Uterus (tissue), 4 donors: ENCODE measurements around the gene UBE3C. TPM values are rescaled to one million over a fixed set of nuclear protein-coding genes. Genes with fewer than 3 reads are reported as not detected.
"Not testable (repeated sequence)": the region's sequence is repeated elsewhere in the genome, so short reads cannot be mapped to it uniquely, and the experiment has no call there.

ENCODE experiments used
- DNase-seq, 2 donors: peaks; one replicate each; pipeline ENCODE4 v3.0.0-alpha.2; 2019 to 2020
- H3K27ac ChIP-seq, 2 donors: fragments of 200-600 bp; sonication (generic); 1 replicate in 1 of 2; 2 replicates in 1 of 2; pipeline ENCODE4 v1.5.1; 2016 to 2018
- H3K27me3 ChIP-seq, 2 donors: fragments of 200-600 bp; sonication (generic); one replicate each; pipeline ENCODE4 v1.5.1; 2018 to 2019; ENCODE audit warnings: control low read depth in 1 of 2
- H3K36me3 ChIP-seq, 2 donors: fragments of 200-600 bp; sonication (generic); one replicate each; pipeline ENCODE4 v1.5.1; 2019; ENCODE audit warnings: control low read depth in 1 of 2
- H3K4me1 ChIP-seq, 2 donors: fragments of 200-600 bp; sonication (generic); one replicate each; pipeline ENCODE4 v1.5.1; 2018 to 2019; ENCODE audit warnings: control low read depth in 1 of 2
- H3K4me3 ChIP-seq, 2 donors: fragments of 200-600 bp; sonication (generic); 1 replicate in 1 of 2; 2 replicates in 1 of 2; pipeline ENCODE4 v1.5.1; 2018 to 2019; ENCODE audit warnings: mild to moderate bottlenecking in 1 of 2
- H3K9me3 ChIP-seq, 2 donors: fragments of 200-600 bp; sonication (generic); one replicate each; pipeline ENCODE4 v1.5.1; 2019; ENCODE audit warnings: control low read depth in 1 of 2
- CTCF ChIP-seq, 4 experiments: fragments of 200-600 bp in 2 of 4; fragments of 450-650 bp in 2 of 4; sonication (generic) in 2 of 4; IDR thresholded peaks; one replicate each; pipeline ENCODE4 v1.5.1; 2016 to 2019; ENCODE audit warnings: antibody characterized with exemption in 4 of 4, mild to moderate bottlenecking in 2 of 4, moderate library complexity in 1 of 4
- POLR2A ChIP-seq, 2 donors: fragments of 450-650 bp; IDR thresholded peaks; one replicate each; pipeline ENCODE4 v1.6.1; 2016; ENCODE audit warnings: antibody characterized with exemption in 2 of 2, mild to moderate bottlenecking in 1 of 2, moderate library complexity in 1 of 2
- intact Hi-C: fragments of 100-400 bp; cut with DNase I; formaldehyde crosslinking; loops from one replicate; pipeline ENCODE4 v1.15.1; 2023; ENCODE audit warnings: low total_unique reads
- total RNA-seq, 4 donors: library from RNA; depleted of rRNA in 3 of 4; stranded (reverse); fragments of >200 nt in 3 of 4; gene quantifications; one replicate each; pipeline versions ENCODE4 v1.1.0 to v1.2.4, GENCODE V29; 2014 to 2023
- donor health status: DM: yes; HTN: yes; CAD: no.

The UBE3C gene
- total RNA-seq, 4 donors from 2014 or later, result 54.1 to 121 (median 91.7) TPM

DNA sequence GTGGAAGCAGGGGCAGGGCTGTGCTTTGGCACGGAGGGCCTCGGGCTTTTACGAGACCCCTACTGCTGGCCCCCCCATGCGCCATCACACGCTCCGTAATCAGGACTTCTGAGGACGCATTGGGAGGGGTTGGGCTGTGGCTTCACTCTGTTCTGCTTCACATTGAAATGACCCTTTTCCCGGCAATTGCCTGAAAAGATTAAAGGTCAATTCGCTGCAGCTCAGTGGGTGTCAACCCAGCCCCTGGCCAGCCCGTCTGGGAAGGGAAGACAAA lies 41.7 kb upstream of the UBE3C start:
- Histone ChIP-seq H3K9me3 (no peaks in the 10 kb centered on the region), H3K27me3 (no peaks in the 10 kb centered on the region), H3K4me3 (no peak overlapping the region), H3K36me3 (no peaks in the 10 kb centered on the region), H3K4me1 (no peaks in the 10 kb centered on the region), H3K27ac (no peak overlapping the region)
- TF ChIP-seq POLR2A (IDR thresholded peaks at IDR 0.05) (no peak), CTCF (IDR thresholded peaks at IDR 0.05) (no peak)
- no peak for DNase-seq
- intact Hi-C loops, result no loop called here

DNA sequence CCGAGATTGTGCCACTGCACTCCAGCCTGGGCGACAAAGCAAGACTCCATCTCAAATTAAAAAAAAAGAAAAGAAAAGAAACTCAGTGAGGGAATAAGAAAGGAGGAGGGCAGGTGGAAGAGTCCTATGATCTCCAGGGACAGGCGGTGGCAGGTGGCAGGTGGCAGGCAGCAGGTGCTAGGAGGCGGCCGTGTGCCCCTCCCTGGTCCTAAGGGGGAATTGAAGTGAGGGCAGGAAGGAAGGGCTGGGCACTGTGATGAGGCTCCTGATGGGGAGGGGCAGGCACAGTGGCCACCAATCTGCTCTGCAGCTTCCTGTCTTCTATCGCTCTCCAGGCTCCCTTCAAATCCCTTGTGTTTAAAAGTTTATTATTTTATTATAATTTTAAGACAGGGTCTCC lies 41.2 kb upstream of the UBE3C start:
- intact Hi-C loops, result no loop called here
- Histone ChIP-seq H3K4me3 (no peak overlapping the region), H3K36me3 (no peaks in the 10 kb centered on the region), H3K4me1 (no peaks in the 10 kb centered on the region), H3K9me3 (no peaks in the 10 kb centered on the region), H3K27me3 (no peaks in the 10 kb centered on the region), H3K27ac (no peak overlapping the region)
- no peak for TF ChIP-seq POLR2A (IDR thresholded peaks at IDR 0.05)
- TF ChIP-seq CTCF (IDR thresholded peaks at IDR 0.05), result no peak
- no peak for DNase-seq

DNA sequence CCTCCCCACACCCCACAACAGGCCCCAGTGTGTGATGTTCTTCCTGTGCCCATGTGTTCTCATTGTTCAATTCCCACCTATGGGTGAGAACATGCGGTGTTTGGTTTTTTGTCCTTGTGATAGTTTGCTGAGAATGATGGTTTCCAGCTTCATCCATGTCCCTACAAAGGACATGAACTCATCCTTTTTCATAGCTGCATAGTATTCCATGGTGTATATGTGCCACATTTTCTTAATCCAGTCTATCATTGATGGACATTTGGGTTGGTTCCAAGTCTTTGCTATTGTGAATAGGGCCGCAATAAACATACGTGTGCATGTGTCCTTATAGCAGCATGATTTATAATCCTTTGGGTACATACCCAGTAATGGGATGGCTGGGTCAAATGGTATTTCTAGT lies 38.7 kb upstream of the UBE3C start:
- H3K9me3 ChIP-seq, intact Hi-C loops, DNase-seq: not testable (repeated sequence)

GRCh38 chr7:157103641-157104040 lies 35.1 kb upstream of the UBE3C start:
- H3K27me3 ChIP-seq, H3K27ac ChIP-seq, H3K9me3 ChIP-seq, H3K4me3 ChIP-seq, H3K36me3 ChIP-seq, DNase-seq, intact Hi-C loops, H3K4me1 ChIP-seq: not testable (repeated sequence)

More for the DNA sequence above, 38.7 kb upstream of the UBE3C start:
- not testable (repeated sequence) for H3K4me3 ChIP-seq, H3K36me3 ChIP-seq, H3K27ac ChIP-seq, H3K27me3 ChIP-seq, H3K4me1 ChIP-seq

GRCh38 chr7:157111311-157111710 lies 27.4 kb upstream of the UBE3C start:
- no peak for TF ChIP-seq POLR2A (IDR thresholded peaks at IDR 0.05)
- no peak for TF ChIP-seq CTCF (IDR thresholded peaks at IDR 0.05)
- Histone ChIP-seq H3K36me3 (no peaks in the 10 kb centered on the region), H3K9me3 (no peaks in the 10 kb centered on the region), H3K27ac (no peak overlapping the region), H3K4me1 (no peaks in the 10 kb centered on the region), H3K4me3 (no peak overlapping the region), H3K27me3 (no peaks in the 10 kb centered on the region)
- no peak for DNase-seq
- intact Hi-C loops, result no loop called here

DNA sequence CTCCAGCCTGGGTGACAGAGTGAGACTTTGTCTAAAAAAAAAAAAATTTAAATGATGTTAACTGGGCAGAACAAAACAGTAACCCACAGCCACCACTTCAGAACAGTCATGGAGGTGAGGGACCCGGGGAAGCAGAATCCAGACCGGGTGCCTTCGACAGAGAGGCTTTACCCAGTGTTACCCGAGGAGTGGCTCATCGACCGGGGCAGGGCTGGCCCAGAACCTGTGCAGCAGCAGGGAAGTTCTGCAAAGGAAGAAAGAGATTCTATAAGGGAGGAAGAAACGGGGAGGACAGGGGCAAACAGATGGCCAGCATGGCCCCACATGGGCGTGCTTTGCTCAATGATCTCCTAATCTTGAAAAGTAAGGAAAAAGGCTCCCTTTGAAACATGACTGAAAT lies 26.0 kb upstream of the UBE3C start:
- no peaks in the 10 kb centered on the region for H3K4me1 ChIP-seq
- intact Hi-C loops, result no loop called here
- DNase-seq, result no peak
- no peak overlapping the region for H3K4me3 ChIP-seq
- no peak overlapping the region for H3K27ac ChIP-seq
- no peak for TF ChIP-seq POLR2A (IDR thresholded peaks at IDR 0.05)
- no peak for TF ChIP-seq CTCF (IDR thresholded peaks at IDR 0.05)
- no peaks in the 10 kb centered on the region for H3K27me3 ChIP-seq
- H3K9me3 ChIP-seq, result no peaks in the 10 kb centered on the region
- no peaks in the 10 kb centered on the region for H3K36me3 ChIP-seq
